ENCODE data around the gene FAM163A. TPM values are rescaled to one million over a fixed set of nuclear protein-coding genes. Genes with fewer than 3 reads are reported as not detected.
A peak's percentile ranks its signal among the peaks of the same experiment; 100 is the strongest.

FAM163A gene
- total RNA-seq, 4 donors from 2014 or later, result 0.21 TPM; not detected in 3

- no peaks in the 10 kb centered on the region for H3K27me3 ChIP-seq
- no peak overlapping the region for H3K4me3 ChIP-seq
- no peak overlapping the region for H3K27ac ChIP-seq
- intact Hi-C loops (cut with DNase I; ENCODE audit: low total_unique reads), result loop anchor here (5.0 kb wide), 1 partner anchor 104 kb away; no protein-coding TSS in a partner anchor
- no peak for TF ChIP-seq CTCF (IDR thresholded peaks at IDR 0.05)
- TF ChIP-seq POLR2A (IDR thresholded peaks at IDR 0.05), result no peak
- H3K4me1 ChIP-seq, result no peaks in the 10 kb centered on the region
- H3K36me3 ChIP-seq, result no peaks in the 10 kb centered on the region
- no peak for DNase-seq
- no peaks in the 10 kb centered on the region for H3K9me3 ChIP-seq
These were observed 34.5 kb upstream of the FAM163A start for GRCh38 chr1:179708434-179709195.

- intact Hi-C loops (cut with DNase I; ENCODE audit: low total_unique reads), result loop anchor here (5.0 kb wide), 1 partner anchor 102 kb away; no protein-coding TSS in a partner anchor
- Histone ChIP-seq H3K4me3 (no peak overlapping the region), H3K27ac (no peak overlapping the region), H3K27me3 (no peaks in the 10 kb centered on the region), H3K9me3 (peaks cover 0 to 7% of the 10 kb centered on the region in 2 donors), H3K36me3 (no peaks in the 10 kb centered on the region), H3K4me1 (no peaks in the 10 kb centered on the region)
- DNase-seq, result peak; percentile 24 to 26
- TF ChIP-seq POLR2A (IDR thresholded peaks at IDR 0.05) (no peak), CTCF (IDR thresholded peaks at IDR 0.05) (peak in 1 of 4 experiments; percentile 3)
These were observed 33.2 kb upstream of the FAM163A start for GRCh38 chr1:179709841-179710329.

GRCh38 chr1:179714159-179714558 lies 28.9 kb upstream of the FAM163A start:
- intact Hi-C loops (cut with DNase I; ENCODE audit: low total_unique reads), result no loop called here
- H3K27me3 ChIP-seq, result no peaks in the 10 kb centered on the region
- no peak for TF ChIP-seq POLR2A (IDR thresholded peaks at IDR 0.05)
- H3K4me3 ChIP-seq, result no peak overlapping the region
- no peak for DNase-seq
- no peak overlapping the region for H3K27ac ChIP-seq
- H3K4me1 ChIP-seq, result no peaks in the 10 kb centered on the region
- peaks cover 0 to 15% of the 10 kb centered on the region in 2 donors for H3K9me3 ChIP-seq
- H3K36me3 ChIP-seq, result no peaks in the 10 kb centered on the region

GRCh38 chr1:179714623-179715022 lies 28.5 kb upstream of the FAM163A start:
- Histone ChIP-seq H3K36me3 (no peaks in the 10 kb centered on the region), H3K4me1 (no peaks in the 10 kb centered on the region), H3K4me3 (no peak overlapping the region), H3K27me3 (no peaks in the 10 kb centered on the region), H3K27ac (no peak overlapping the region), H3K9me3 (peaks cover 0 to 15% of the 10 kb centered on the region in 2 donors)
- intact Hi-C loops (cut with DNase I; ENCODE audit: low total_unique reads), result no loop called here
- no peak for DNase-seq
- TF ChIP-seq POLR2A (IDR thresholded peaks at IDR 0.05), result no peak
- TF ChIP-seq CTCF (IDR thresholded peaks at IDR 0.05), result no peak

- no peak overlapping the region for H3K27ac ChIP-seq
- no peaks in the 10 kb centered on the region for H3K27me3 ChIP-seq
- H3K4me3 ChIP-seq, result no peak overlapping the region
- intact Hi-C loops (cut with DNase I; ENCODE audit: low total_unique reads), result no loop called here
- no peaks in the 10 kb centered on the region for H3K4me1 ChIP-seq
- no peaks in the 10 kb centered on the region for H3K36me3 ChIP-seq
- no peak for DNase-seq
- TF ChIP-seq POLR2A (IDR thresholded peaks at IDR 0.05) (no peak), CTCF (IDR thresholded peaks at IDR 0.05) (no peak)
- H3K9me3 ChIP-seq, result peaks cover 0 to 12% of the 10 kb centered on the region in 2 donors
These were observed 23.8 kb upstream of the FAM163A start for GRCh38 chr1:179719272-179719671.

All from uterus (tissue), 4 donors.